Measurements from ENCODE around the gene GKN2.

- TF ChIP-seq CTCF (IDR thresholded peaks at IDR 0.05; ENCODE audit: low read length) (no peak), EZH2phosphoT487 (IDR thresholded peaks at IDR 0.05; ENCODE audit: low read length) (no peak)
These were observed 794 bp downstream of the GKN2 start for GRCh38 chr2:68951899-68952298.
